HG02870 (cell line): ENCODE results near the gene RIN3.

Experiments
- ATAC-seq: cut with Tn5 transposase; IDR thresholded peaks from one replicate; pipeline ENCODE4 v1.9.1; 2021; ENCODE audit warnings: mild to moderate bottlenecking, moderate library complexity; ENCODE audit not compliant: unreplicated experiment

The RIN3 gene

DNA sequence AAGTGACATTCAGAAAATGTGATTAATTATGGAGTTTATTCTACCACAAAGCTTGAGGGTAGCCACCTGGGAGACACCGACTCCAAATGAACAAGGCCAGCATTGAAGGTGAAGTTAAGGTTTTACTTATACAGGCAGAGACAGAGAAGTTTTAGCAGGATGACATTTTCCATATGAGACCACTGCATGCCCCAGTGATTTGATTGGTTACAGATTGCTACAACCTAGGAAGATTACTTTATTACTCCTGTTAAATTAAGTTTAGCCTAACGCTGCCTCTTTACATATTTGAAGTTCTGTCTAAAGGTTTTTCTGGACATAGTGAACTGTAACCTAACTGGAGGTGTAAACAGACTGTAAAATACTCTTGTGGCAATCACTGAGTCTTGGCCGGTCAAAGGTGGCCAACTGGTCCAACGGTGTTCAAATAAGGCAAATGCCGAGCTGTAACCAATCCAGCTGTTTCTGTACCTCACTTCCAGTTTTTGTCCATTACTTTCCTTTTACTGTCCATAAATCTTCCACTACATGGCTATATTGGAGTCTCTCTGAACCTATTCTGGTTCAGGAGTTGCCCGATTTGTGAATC, 57.2 kb downstream of the RIN3 start:
- no peak for ATAC-seq

DNA sequence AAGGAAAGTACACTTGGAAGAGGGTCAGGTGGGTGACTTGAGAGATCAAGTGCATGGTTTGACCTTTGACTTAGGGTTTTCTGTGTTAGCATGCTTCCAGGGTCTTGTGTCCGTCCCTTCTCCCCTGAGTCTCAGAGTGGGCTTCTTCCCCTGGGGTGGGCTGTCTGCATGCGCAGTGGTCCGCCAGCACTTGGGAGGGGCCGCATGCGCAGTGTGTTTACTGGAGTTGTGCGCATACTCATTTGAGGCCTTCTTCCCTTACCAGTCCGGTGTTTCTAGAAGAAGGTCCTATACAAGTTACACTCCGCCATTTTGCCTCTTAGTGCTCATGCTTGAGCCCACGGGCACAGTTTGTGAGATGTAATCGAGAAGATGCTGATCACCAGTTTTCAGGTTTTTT, 58.5 kb downstream of the RIN3 start:
- ATAC-seq, result no peak

- no peak for ATAC-seq
Measured at GRCh38 chr14:92573761-92574498, 60.3 kb downstream of the RIN3 start.

DNA sequence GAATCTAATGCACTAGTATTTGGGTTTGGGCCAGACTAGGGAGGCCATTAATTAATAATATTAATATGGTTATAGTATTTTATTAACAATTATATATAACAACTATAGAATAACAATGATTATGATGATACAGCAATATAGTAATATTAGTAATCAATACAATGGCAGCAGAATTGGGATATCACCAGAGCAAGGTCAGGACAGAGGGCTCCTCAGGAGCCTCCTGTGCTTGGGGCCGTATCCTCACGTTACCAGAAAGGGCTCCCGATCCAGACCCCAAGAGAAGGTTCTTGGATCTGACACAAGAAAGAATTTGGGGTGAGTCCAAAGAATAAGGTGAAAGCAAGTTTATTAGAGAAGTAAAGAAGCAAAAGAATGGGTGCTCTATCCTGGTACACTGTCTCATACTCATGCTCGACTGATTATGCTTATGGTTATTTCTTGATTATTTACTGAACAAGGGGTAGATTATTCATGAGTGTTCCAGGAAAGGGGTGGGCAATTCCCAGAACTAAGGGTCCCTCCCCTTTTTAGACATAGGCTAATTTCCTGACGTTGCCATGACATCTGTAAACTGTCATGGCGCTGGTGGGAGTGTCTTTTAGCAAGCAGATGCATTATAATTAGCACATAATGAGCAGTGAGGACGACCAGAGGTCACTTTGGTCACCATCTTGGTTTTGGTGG, 61.6 kb downstream of the RIN3 start:
- no peak for ATAC-seq

DNA sequence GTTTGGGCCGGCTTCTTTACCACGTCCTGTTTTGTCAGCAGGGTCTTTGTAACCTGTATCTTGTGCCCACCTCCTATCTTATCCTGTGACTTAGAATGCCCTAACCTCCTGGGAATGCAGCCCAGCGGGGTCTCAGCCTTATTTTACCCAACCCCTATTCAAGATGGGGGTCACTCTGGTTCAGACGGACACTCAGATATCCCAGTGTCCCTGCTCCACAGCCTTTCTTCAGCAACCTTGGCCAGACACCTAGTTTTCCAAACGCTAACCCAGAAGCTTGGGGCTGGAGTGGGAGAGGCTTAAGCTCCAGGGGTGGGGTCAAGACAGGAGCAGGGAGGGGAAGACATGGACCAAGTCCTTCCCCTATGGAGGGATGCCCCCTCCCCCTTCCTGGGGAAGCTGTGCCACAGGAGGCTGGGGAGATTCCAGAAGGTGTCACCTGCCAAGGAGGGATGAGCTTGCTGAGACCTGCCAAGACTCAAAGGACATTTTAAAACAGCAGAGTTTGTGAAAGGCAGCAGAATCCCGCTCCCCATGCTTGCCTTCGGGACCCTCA, 62.2 kb downstream of the RIN3 start:
- ATAC-seq, result no peak

GRCh38 chr14:92577321-92577742, 63.8 kb downstream of the RIN3 start:
- peak; percentile 84 for ATAC-seq

- ATAC-seq, result no peak
Measured at GRCh38 chr14:92578511-92578910, 64.9 kb downstream of the RIN3 start.

- ATAC-seq, result no peak
Measured at GRCh38 chr14:92579244-92579936, 65.8 kb downstream of the RIN3 start.

DNA sequence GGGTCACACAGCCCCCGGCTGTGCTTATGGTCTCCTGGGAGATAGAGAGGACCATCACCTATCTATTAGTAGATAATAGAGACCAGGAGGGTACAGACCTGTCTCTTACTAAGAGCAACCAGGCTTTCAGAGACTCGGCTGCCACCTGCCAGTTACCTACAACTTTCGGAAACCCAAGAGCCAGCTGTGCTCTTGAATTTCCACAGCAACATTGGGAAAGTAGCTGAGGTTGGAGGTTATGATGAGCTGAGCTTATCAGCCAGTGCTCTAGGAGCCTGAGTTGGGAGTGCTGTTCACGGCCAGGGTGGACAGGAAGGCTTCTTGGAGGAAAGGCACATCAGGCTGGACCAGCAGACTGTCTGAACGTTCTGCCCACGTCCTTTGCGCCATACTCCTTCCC, 67.6 kb downstream of the RIN3 start:
- ATAC-seq, result no peak

GRCh38 chr14:92581966-92582566, 68.5 kb downstream of the RIN3 start:
- no peak for ATAC-seq

DNA sequence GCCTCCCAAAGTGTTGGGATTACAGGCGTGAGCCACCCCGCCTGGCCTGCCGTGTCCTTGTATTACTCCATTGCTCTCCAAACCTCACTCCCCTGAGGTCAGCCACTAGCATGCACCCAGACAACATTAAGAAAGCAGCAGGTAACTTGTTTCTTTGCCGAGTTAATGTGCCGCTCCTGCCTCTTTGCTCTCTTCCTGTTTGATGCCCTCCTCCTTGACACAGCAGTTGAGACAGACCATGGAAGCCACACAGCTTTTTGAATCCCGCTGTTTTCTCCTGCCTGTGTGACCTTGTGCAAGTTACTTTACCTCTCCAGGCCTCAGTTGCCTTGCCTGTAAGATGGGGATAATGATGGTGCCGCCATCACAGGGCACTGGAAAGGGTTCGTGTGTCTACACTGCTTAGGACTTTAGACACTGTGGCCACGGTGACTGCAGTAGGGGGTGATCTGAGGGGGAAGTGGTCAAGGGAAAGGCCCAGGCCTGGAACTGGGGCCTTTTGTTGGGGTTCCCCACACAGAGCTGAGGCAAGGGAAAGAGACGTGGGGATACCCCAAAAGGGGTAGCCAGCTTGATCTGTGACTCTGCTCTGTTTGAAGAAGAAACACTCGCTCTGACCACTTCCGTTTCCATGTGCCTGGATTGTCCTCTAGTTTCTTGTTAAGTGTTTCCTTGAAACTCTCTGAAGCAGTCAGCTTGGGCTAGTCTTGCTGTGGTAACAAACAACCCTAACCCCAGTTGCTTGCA, 69.3 kb downstream of the RIN3 start:
- ATAC-seq, result peak; percentile 54

- no peak for ATAC-seq
Measured at GRCh38 chr14:92584220-92584619, 70.6 kb downstream of the RIN3 start.

- ATAC-seq, result no peak
Measured at GRCh38 chr14:92584816-92585215, 71.2 kb downstream of the RIN3 start.

- peak; percentile 43 for ATAC-seq
Measured at GRCh38 chr14:92585981-92586937, 72.7 kb downstream of the RIN3 start.

DNA sequence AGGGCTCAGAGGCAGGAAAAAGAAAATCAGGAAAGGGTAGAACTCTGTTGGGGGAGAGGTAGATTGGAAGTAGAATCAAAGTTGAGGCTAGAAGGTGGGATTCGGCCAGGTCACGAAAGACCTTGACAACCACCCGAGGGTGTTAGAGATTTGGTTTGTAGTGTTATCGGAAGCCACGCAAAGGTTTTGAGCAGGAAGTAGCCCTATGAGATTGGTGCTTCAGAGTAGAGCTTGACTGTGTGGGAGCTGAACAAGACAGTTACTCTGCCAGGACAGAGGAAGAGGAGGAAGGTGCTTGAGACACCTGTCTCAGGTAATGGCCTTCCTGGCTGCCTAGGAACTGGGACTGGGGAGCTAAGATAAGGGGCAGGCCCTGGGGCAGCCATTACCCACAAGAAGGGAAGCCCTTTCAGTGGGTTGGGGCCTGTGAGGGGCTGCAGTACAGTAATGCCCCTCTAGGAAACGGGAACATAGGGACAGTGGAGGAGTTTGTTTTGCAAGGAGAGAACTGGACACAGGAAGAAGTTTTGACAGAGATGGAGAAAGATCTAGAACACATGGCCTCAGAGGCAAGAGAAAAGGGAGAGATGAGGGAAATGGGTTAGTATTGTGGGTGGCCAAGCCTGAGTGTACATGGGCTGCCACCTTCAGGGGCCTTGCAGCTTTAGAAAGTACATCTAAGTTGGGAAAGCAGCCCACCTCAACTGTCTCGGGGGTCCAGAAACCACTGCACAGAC, 73.5 kb downstream of the RIN3 start:
- no peak for ATAC-seq

GRCh38 chr14:92587700-92588085, 74.1 kb downstream of the RIN3 start:
- ATAC-seq, result no peak

GRCh38 chr14:92589213-92589852, 75.8 kb downstream of the RIN3 start:
- no peak for ATAC-seq

GRCh38 chr14:92590176-92590575, 76.6 kb downstream of the RIN3 start:
- no peak for ATAC-seq
